Measurements from ENCODE around the gene FGFR2.
A peak's percentile ranks its signal among the peaks of the same experiment; 100 is the strongest.
"Not testable (repeated sequence)": the region's sequence is repeated elsewhere in the genome, so short reads cannot be mapped to it uniquely, and the experiment has no call there.

FGFR2 gene

GRCh38 chr10:121525251-121526134, 72.8 kb downstream of the FGFR2 start:
- peak; percentile 25 for DNase-seq (ENCODE audit: low spot score)
- peak; percentile 25 for FAIRE-seq

DNA sequence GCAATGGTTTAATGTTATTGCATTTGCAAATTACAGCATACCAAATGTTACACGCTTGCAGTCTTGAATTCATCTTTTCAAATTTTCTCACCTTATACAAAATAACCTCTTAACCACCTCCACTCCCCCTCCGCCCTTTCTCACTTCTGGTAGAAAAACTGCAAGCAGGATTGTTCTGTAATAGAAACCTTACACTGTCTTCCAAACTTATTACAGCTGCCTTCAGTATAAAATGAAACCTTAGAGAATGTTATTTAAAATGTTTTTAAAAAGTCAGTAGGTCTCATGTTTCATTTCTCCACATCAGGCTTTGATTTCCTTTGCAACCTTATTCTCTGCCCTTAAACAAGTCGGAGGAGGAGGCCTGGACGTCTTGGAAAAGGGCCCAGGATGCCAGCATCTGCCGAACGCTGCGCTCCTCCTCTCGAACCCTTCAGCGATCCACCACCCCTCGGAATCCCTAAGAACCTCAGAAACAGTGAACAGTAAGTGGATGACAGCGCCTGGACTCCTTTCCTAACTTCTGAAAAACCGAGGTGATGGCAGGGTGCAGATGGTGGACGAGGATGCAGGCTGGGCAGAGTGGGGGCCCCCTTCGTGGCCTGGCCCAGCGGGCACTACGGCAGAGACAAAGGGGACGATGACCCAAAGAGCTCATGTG, 74.0 kb downstream of the FGFR2 start:
- FAIRE-seq (no peak), DNase-seq (ENCODE audit: low spot score) (no peak)

GRCh38 chr10:121522831-121523230, 75.4 kb downstream of the FGFR2 start:
- DNase-seq (ENCODE audit: low spot score) (no peak), FAIRE-seq (no peak)

DNA sequence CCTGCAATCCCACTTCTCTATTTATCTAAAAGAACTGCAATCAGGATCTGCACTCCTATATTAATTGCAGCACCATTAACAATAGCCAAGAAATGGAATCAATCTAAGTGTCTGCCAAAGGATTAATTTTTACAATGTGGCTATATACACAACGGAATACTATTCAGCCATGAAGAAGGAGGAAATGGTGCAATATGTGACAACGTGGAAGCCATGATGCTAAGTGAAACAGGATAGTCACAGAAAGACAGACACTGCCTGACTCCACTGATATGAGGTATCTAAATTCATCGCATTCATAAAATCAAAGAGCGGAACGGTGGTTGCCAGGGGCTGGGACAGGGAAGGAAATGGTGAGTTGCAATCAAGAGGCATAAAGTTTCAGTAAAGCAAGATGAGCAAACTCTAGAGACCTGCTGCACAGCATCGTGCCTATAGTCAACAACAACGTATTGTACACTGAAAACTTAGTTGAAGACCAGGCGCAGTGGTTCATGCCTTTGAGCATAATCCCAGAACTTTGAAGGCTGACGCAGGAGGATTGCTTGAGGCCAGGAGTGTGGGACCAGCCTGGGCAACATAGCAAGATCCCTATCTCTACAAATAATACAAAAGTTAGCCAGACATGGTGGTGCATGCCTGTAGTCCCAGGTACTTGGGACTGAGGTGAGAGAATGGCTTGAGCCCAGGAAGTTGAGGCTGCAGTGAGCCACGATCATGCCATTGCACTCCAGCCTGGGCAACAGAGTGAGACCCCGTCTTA, 76.3 kb downstream of the FGFR2 start:
- FAIRE-seq (no peak), DNase-seq (ENCODE audit: low spot score) (peak; percentile 68)

GRCh38 chr10:121520526-121520925, 77.7 kb downstream of the FGFR2 start:
- FAIRE-seq; DNase-seq (ENCODE audit: low spot score): not testable (repeated sequence)

DNA sequence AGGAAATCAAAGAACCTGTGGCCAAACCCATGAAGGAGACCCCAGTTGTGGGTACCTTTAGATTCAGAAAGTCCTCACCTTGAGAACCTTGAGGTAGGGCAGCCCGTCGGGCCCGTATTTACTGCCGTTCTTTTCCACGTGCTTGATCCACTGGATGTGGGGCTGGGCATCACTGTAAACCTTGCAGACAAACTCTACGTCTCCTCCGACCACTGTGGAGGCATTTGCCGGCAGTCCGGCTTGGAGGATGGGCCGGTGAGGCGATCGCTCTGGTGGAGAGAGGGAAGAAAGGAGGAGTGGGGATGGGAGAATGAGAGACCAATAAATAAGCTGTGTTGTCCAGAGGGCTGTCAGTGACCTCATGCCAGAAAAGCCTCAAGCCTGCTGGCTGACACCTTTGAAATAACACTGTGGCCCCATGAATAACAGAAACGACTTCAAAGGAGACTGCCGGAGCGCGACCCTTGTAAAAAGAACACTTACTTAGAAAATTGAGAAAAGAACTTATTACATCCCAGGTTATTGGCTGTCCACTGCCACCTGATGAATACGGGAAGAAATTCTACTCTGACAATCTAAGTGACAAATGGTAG, 78.2 kb downstream of the FGFR2 start:
- FAIRE-seq (peak; percentile 74), DNase-seq (ENCODE audit: low spot score) (peak; percentile 77)

DNA sequence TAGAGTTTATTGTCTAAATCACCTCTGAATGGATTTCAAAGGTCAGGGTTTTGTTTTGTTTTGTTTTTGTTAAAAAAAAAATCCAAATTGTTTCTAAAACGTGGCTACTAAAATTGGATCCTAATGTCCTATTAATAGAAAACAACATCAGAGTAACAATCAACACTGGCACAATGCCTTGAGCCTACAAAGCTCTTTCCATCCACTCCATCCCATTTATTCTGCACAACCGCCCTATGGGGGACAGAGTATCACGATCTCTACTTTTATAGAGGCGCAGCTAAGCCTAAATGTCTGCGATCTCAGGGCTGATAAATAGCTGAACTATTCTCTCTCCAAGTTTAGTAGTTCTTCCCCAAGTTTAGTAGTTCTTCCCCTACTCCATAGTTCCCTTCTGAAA, 78.8 kb downstream of the FGFR2 start:
- no peak for DNase-seq (ENCODE audit: low spot score)
- no peak for FAIRE-seq

GRCh38 chr10:121518333-121518732, 79.9 kb downstream of the FGFR2 start:
- FAIRE-seq (no peak), DNase-seq (ENCODE audit: low spot score) (no peak)

- peak; percentile 14 for DNase-seq (ENCODE audit: low spot score)
- peak; percentile 38 for FAIRE-seq
Observed at GRCh38 chr10:121516093-121516865, 82.0 kb downstream of the FGFR2 start.

DNA sequence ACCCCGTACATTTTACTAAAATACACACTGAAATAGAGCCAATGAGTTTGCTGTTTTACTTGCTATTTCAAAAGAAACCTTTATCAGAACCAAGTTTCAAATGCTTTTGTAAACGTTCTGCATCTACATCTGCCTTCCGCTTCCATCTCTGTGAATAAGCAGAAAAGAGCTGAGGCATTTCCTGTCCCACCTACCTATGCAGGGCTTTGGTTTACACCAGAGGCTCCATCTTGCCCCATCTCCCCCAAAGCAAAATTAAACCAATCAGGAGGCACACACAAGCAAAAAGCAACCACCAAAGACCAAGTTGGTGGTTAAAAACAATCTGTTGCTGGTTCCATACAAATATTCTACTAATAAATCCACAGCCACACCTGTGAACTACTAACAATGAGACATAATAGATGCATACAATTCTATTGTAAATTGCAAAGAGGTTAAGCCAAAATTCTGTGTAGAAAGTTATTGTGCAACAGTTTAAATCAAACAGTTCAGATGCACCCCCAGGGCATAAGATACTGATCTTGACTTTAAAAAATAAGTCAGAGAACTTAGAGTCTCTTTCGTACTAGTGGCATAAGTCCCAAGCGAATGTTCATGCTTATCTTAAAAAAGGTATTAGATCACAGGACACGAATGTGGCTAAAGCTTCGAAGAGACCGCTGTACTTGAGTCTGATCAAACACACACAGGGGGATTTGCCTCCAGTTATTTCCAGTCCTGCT, 83.9 kb downstream of the FGFR2 start:
- no peak for DNase-seq (ENCODE audit: low spot score)
- no peak for FAIRE-seq

GRCh38 chr10:121511943-121512342, 86.3 kb downstream of the FGFR2 start:
- peak; percentile 93 for FAIRE-seq
- DNase-seq (ENCODE audit: low spot score): peak; percentile 96

DNA sequence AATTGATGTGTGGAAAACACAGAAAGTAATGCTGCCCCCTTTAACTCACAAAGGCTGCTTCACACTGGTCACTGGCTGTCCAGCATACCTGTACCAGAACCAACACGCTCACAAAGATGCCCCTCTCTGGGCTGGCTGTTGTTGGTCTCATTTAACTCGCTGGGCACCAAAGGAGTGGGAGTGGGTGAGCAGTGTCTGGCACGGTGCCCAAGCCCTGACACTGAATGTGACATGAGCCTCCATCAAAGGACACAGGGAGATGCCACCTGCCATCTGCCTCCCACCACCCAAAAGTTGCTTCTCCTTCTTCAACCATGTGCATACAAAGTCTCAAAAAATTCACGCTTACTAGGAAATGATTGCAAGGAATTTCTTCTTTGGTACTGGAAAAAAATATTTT, 86.8 kb downstream of the FGFR2 start:
- FAIRE-seq: no peak
- no peak for DNase-seq (ENCODE audit: low spot score)

DNA sequence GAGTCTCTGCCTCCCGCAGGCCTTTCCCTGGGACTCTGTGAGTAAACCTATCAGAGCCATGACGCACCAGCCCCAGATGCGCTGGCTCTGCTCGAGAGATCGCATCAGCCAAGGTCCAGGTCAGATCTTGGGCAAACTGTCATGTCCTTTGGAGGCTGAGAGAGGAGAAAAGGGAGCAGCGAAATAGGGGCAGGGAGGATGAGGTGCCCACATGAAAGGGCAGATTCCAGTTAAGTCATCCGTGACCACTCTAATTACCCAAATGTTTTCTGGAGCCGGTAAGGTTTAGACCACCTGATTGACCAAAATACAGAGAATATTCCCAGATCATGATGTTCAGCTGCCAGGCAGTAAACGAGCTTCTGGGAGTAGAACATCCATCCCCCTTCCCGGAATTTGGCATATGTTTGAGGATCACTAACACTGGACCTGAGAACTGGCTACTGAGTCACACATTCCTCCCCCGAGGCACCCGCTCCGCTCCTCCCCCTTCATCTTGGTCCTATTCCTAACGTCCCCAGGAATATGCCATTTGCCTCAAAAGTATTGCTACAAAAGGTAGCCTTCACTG, 88.0 kb downstream of the FGFR2 start:
- peak; percentile 97 for FAIRE-seq
- peak; percentile 98 for DNase-seq (ENCODE audit: low spot score)

DNA sequence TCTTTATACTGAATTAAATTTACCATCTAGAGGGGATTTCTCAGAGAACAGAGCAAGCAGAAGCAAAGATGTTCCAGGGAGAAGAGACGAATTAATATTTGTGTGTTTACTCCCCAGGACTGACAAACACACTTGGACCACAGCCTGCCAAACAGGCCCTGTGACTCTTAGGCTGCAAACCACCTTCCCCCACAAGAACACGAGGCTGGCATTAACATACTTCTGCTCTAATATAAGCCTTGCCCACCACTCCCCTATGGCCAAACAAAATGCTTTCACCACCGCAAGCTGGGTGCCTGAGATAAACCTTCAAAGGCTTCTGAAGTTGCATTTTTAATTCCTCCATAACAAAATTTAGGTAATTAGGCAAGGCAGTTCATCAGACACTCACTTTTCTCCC, 88.4 kb downstream of the FGFR2 start:
- FAIRE-seq (no peak), DNase-seq (ENCODE audit: low spot score) (no peak)

DNA sequence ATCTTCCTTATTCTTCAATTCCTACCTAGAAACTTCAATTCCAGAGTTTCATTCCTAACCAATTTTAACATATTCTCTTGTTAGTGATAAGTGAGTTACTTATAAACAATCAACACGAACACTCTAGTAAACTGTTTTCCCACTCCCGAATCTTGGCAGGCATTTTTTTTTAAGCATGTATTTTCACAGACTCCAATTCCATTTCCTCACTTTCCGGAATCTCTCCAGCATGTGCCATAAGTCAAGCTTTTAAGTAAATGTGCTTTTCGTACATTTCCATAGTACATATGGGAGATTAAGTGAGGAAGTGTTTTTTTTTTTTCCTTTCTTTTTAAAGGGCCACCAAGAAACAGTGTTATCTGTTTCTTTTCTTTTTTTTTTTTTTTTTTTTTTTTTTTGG, 89.1 kb downstream of the FGFR2 start:
- DNase-seq (ENCODE audit: low spot score) (no peak), FAIRE-seq (peak; percentile 30)

DNA sequence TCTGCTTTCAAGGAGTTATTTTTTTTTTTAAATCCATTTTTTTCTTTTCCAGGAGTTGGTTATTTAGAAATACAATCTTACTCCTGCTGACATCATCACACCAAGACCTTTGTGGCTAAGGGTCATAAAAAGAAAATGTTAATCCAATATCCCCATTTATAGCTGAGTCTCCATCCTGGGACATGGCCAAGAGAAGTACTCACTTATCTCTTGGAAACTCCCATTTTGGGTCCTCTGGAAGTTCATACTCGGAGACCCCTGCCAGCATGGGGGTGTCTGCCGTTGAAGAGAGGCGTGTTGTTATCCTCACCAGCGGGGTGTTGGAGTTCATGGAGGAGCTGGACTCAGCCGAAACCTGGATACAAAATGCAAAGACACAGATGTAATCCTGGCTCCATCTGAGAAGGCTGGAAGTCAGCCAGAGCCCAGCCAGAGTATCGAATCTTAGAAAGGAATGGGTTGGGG, 94.6 kb downstream of the FGFR2 start:
- FAIRE-seq (peak; percentile 47), DNase-seq (ENCODE audit: low spot score) (peak; percentile 30)

GRCh38 chr10:121501796-121502195, 96.4 kb downstream of the FGFR2 start:
- no peak for DNase-seq (ENCODE audit: low spot score)
- no peak for FAIRE-seq

DNA sequence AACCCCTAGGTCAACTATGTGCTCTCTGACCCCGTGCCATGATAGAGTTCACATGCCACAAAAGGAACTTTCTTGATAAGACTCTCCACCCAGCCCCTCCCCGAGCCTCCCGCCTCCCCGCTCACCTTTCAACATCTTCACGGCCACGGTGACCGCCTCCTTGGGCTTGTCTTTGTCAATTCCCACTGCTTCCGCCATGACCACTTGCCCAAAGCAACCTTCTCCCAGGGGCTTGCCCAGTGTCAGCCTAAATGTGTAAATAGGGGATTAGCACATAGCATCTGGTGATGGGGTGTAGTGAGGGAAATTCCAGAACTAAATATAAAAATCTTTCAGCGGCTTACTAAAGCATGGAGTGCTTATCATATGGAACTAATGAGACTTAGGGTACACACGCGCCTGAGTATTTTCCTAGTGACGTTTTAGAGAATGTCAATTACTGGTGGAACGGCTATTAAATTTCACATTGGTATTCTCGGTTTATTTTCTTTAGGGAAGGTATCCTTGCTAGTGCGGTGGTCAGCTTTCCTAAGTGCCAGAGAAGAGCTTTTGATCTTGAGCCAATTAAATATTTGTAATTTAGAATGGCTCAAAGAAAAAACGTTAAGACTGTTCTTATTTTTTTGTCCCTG, 97.4 kb downstream of the FGFR2 start:
- FAIRE-seq: no peak
- DNase-seq (ENCODE audit: low spot score): no peak
